ENCODE results near the gene WSCD2. TPM values are rescaled to one million over a fixed set of nuclear protein-coding genes. Genes with fewer than 3 reads are reported as not detected.

WSCD2 gene
- total and polyA plus RNA-seq, 7 donors: 0.32 to 10.5 (median 2.6) TPM; not detected in 2

DNA sequence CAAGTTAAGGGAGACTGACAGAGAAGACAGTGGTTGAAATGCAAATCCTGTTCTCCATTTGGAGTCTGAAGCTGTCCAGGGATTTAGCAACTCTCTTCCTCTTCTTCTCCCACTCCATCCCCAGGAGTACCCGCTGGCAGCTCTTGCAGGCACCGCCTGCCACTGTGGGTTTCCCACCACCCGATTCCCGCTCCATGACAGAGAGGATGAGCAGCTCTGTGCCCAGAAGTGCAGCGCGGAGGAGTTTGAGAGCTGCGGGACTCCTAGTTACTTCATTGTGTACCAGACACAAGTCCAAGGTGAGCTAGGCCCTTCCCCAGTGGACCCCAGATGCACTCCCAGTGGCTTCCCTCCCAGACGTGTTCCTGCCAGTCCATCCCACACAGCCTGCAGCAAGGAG, 97.8 kb downstream of the WSCD2 start:
- no peak for TF ChIP-seq POLR2A (IDR thresholded peaks at IDR 0.05)
- TF ChIP-seq, protein P1, sequence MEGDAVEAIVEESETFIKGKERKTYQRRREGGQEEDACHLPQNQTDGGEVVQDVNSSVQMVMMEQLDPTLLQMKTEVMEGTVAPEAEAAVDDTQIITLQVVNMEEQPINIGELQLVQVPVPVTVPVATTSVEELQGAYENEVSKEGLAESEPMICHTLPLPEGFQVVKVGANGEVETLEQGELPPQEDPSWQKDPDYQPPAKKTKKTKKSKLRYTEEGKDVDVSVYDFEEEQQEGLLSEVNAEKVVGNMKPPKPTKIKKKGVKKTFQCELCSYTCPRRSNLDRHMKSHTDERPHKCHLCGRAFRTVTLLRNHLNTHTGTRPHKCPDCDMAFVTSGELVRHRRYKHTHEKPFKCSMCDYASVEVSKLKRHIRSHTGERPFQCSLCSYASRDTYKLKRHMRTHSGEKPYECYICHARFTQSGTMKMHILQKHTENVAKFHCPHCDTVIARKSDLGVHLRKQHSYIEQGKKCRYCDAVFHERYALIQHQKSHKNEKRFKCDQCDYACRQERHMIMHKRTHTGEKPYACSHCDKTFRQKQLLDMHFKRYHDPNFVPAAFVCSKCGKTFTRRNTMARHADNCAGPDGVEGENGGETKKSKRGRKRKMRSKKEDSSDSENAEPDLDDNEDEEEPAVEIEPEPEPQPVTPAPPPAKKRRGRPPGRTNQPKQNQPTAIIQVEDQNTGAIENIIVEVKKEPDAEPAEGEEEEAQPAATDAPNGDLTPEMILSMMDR (IDR thresholded peaks at IDR 0.05): no peak
- TF ChIP-seq POLR2AphosphoS5 (IDR thresholded peaks at IDR 0.05): no peak
- DNase-seq: no peak
- Histone ChIP-seq H3K27ac (no peak overlapping the region), H3K27me3 (no peaks in the 10 kb centered on the region), H3K4me3 (no peak overlapping the region), H3K9me3 (no peaks in the 10 kb centered on the region), H3K4me1 (no peaks in the 10 kb centered on the region), H3K36me3 (no peaks in the 10 kb centered on the region)
- intact Hi-C loops (cut with DNase I): no loop called here
- 86 to 89% methylated on average over 8 of the region's 8 CpGs for WGBS, 2 donors

DNA sequence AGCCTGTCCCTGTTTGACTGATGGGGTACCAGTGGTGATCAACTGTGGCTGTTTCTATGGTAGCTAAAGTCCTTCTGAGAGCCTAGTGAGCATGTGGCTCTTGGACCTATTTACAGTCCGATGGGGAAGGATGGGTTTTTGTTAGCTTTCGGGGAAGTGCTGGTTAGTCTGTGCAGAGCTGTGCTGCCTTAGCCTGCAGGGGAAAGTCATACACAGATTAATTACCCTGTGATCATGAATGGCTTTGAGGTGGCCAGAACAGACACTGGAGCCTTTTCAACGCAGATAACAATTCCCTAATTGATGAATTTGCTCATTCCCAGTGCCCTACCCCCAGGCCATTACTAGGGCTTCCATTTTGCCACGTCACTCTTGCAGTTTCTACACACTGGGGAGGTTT, 99.7 kb downstream of the WSCD2 start:
- Histone ChIP-seq H3K9me3 (no peaks in the 10 kb centered on the region), H3K36me3 (no peaks in the 10 kb centered on the region), H3K27ac (no peak overlapping the region), H3K4me1 (no peaks in the 10 kb centered on the region), H3K27me3 (no peaks in the 10 kb centered on the region), H3K4me3 (no peak overlapping the region)
- DNase-seq: no peak
- WGBS, 2 donors: 65 to 73% methylated on average over 4 of the region's 4 CpGs
- TF ChIP-seq POLR2AphosphoS5 (IDR thresholded peaks at IDR 0.05) (no peak), POLR2A (IDR thresholded peaks at IDR 0.05) (no peak), EP300 (IDR thresholded peaks at IDR 0.05) (no peak)
- TF ChIP-seq, protein P1 (IDR thresholded peaks at IDR 0.05): no peak
- intact Hi-C loops (cut with DNase I): no loop called here

DNA sequence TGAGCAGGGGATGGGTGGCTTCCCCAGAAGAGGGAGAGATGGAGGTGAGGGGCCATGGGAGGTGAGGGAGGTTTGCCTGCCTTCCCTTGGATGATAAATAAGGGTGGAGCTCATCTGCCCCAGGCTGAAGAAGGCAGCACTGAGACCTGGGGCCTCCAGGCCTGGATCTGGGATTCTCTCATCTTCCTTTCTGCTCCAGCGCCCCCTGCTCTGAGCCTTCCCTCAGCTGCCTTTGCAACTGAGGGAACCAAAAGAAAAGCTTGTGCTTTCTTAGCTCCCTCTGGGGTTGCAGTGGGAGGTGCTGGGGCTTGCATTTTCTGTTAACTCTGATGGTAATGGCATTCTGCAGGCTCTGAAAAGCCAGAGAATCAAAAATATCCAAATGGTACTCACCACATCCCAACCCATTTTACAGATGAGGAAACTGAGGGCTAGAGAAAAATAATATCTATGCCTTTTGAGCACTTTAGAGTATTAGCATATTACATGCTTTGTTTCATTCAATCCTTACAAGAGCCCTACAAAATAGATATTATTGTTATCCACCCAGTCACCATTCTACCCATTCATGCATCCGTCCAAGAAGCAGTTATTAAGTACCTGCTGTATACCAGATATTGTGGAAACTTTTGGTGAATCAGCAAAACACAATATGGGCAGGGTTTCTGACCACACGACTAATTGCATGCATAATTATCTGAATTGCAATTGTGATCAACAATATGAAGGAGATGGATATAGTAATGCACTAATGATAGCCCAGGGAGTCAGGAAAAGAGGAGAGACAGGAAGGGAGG, 102.2 kb downstream of the WSCD2 start:
- Histone ChIP-seq H3K27ac (no peak overlapping the region), H3K4me1 (no peaks in the 10 kb centered on the region), H3K4me3 (no peak overlapping the region), H3K36me3 (no peaks in the 10 kb centered on the region), H3K9me3 (no peaks in the 10 kb centered on the region), H3K27me3 (no peaks in the 10 kb centered on the region)
- no peak for DNase-seq
- 32 to 51% methylated on average over 3 of the region's 3 CpGs for WGBS, 2 donors
- TF ChIP-seq, protein P1 (IDR thresholded peaks at IDR 0.05): no peak
- TF ChIP-seq EP300 (IDR thresholded peaks at IDR 0.05): no peak
- TF ChIP-seq POLR2AphosphoS5 (IDR thresholded peaks at IDR 0.05): no peak
- TF ChIP-seq POLR2A (IDR thresholded peaks at IDR 0.05): no peak
- intact Hi-C loops (cut with DNase I): no loop called here

DNA sequence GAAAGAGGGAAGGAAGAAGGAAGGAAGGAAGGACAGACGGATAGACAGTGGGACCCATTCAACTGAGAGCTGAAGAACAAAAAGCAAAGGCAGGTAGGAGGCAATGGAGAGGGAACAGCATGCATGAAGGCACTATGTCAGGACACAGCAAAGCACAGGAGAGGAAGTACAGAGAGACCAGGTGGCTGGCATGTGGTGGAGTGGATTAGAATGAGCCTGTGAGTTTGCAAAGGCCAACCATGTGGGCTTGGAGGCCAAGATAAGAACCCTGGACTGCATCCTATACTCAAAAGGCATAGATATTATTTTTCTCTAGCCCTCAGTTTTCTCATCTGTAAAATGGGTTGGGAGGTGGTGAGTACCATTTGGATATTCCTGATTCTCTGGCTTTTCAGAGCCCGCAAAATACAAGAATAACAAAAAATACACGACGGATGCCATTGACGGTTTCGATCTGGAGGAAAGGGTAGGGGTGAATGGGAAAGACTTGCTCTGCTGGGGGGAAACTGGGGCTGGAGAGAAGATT, 102.9 kb downstream of the WSCD2 start:
- H3K27ac ChIP-seq: no peak overlapping the region
- H3K27me3 ChIP-seq: no peaks in the 10 kb centered on the region
- intact Hi-C loops (cut with DNase I): no loop called here
- no peak overlapping the region for H3K4me3 ChIP-seq
- DNase-seq: no peak
- WGBS, 2 donors: 86 to 88% methylated on average over 6 of the region's 6 CpGs
- TF ChIP-seq EP300 (IDR thresholded peaks at IDR 0.05): no peak
- TF ChIP-seq, protein P1 (IDR thresholded peaks at IDR 0.05): no peak
- no peak for TF ChIP-seq POLR2AphosphoS5 (IDR thresholded peaks at IDR 0.05)
- no peak for TF ChIP-seq POLR2A (IDR thresholded peaks at IDR 0.05)
- H3K4me1 ChIP-seq: no peaks in the 10 kb centered on the region
- no peaks in the 10 kb centered on the region for H3K36me3 ChIP-seq
- no peaks in the 10 kb centered on the region for H3K9me3 ChIP-seq
